A673 (cell line): ENCODE results near the gene DPH3. TPM values are rescaled to one million over a fixed set of nuclear protein-coding genes. Genes with fewer than 3 reads are reported as not detected.

Source experiments
- BruUV-seq: library from RNA; stranded (reverse); fragments of 400-500 nt; replicated peaks from 2 replicates; lab custom pipeline; 2021; lab: Mats Ljungman, UMichigan
- CTCF ChIA-PET: fragments of 300-600 bp; sonication (Branson Sonifier 250); formaldehyde crosslinking; loops from one replicate; lab custom pipeline; 2022; ENCODE audit warnings: antibody characterized with exemption; lab: Charles Lee
- POLR2A ChIA-PET: fragments of 300-600 bp; sonication (Branson Sonifier 250); formaldehyde crosslinking; loops from one replicate; lab custom pipeline; 2022; ENCODE audit warnings: antibody characterized with exemption; ENCODE audit not compliant: low non-redundant PET; lab: Charles Lee
- DNase-seq: peaks from one replicate; pipeline ENCODE4 v3.0.0-alpha.2; 2015; ENCODE audit warnings: low spot score
- H3K27ac ChIP-seq: fragments of 200-600 bp; sonication (generic); 2 replicates; pipeline ENCODE4 v1.5.1; 2016; ENCODE audit warnings: mixed run types, low read depth, mild to moderate bottlenecking, mixed read lengths, antibody characterized with exemption, low read length; ENCODE audit not compliant: poor library complexity, severe bottlenecking
- H3K27me3 ChIP-seq: fragments of 200-600 bp; sonication (generic); replicated peaks from 2 replicates; pipeline ENCODE4 v1.6.1; 2017; ENCODE audit warnings: mixed run types, low read depth, mild to moderate bottlenecking, mixed read lengths, antibody characterized with exemption, low read length; ENCODE audit not compliant: insufficient read depth, poor library complexity
- H3K36me3 ChIP-seq: fragments of 200-600 bp; sonication (generic); 2 replicates; pipeline ENCODE4 v1.6.1; 2016; ENCODE audit warnings: mixed run types, mild to moderate bottlenecking, mixed read lengths, antibody characterized with exemption, low read length; ENCODE audit not compliant: insufficient read depth, poor library complexity, severe bottlenecking
- H3K4me1 ChIP-seq: fragments of 200-600 bp; sonication (generic); 2 replicates; pipeline ENCODE4 v1.6.1; 2017; ENCODE audit warnings: mixed run types, mild to moderate bottlenecking, mixed read lengths, antibody characterized with exemption, low read length; ENCODE audit not compliant: insufficient read depth, poor library complexity, severe bottlenecking
- H3K4me3 ChIP-seq: fragments of 200-600 bp; sonication (generic); 2 replicates; pipeline ENCODE4 v1.5.1; 2016; ENCODE audit warnings: low read depth, mixed run types, mild to moderate bottlenecking, mixed read lengths, low read length; ENCODE audit not compliant: poor library complexity, severe bottlenecking
- H3K9me3 ChIP-seq: fragments of 200-600 bp; sonication (generic); 2 replicates; pipeline ENCODE4 v1.6.1; 2016; ENCODE audit warnings: mixed run types, low read depth, mild to moderate bottlenecking, mixed read lengths, antibody characterized with exemption, low read length; ENCODE audit not compliant: poor library complexity, severe bottlenecking
- CTCF ChIP-seq: fragments of 300-800, 200-600 bp; sonication (generic); conservative IDR thresholded peaks from 2 replicates; pipeline ENCODE4 v1.5.1; 2017; ENCODE audit warnings: low read depth, mild to moderate bottlenecking, antibody characterized with exemption, low read length, moderate library complexity, mixed read lengths
- EZH2 ChIP-seq: fragments of 200-600 bp; sonication (generic); IDR thresholded peaks from 2 replicates; pipeline ENCODE4 v1.6.1; 2017; ENCODE audit warnings: borderline replicate concordance, low read depth, mild to moderate bottlenecking, mixed read lengths, antibody characterized with exemption, low read length; ENCODE audit not compliant: poor library complexity, severe bottlenecking
- intact Hi-C: fragments of 100-400 bp; cut with micrococcal nuclease; formaldehyde crosslinking; loops from one replicate; pipeline ENCODE4 v1.10.0; 2022; ENCODE audit not compliant: unreplicated experiment
- total RNA-seq: library from RNA; stranded (reverse); gene quantifications from 2 replicates; pipeline ENCODE4 v1.2.3, GENCODE V29; 2021

DPH3 gene
- total RNA-seq, 1 experiment from 2014 or later = 26.4 TPM

GRCh38 chr3:16300307-16300706 is 35.6 kb upstream of the DPH3 start:
- TF ChIP-seq CTCF (no peak), EZH2 (no peak)
- intact Hi-C loops = no loop called here
- H3K4me1 ChIP-seq = no peaks in the 10 kb centered on the region
- H3K27me3 ChIP-seq = no peaks in the 10 kb centered on the region
- ChIA-PET POLR2A (no interaction called here), CTCF (no interaction called here)
- H3K27ac ChIP-seq = no peak overlapping the region
- DNase-seq = no peak
- BruUV-seq = no TSS peak
- peaks cover 22% of the 10 kb centered on the region for H3K36me3 ChIP-seq
- H3K9me3 ChIP-seq = no peaks in the 10 kb centered on the region
- H3K4me3 ChIP-seq = no peak overlapping the region

- Histone ChIP-seq H3K27ac (no peak overlapping the region), H3K9me3 (no peaks in the 10 kb centered on the region), H3K4me3 (no peak overlapping the region), H3K36me3 (peaks cover 27% of the 10 kb centered on the region), H3K4me1 (no peaks in the 10 kb centered on the region), H3K27me3 (no peaks in the 10 kb centered on the region)
- TF ChIP-seq CTCF (no peak), EZH2 (no peak)
- ChIA-PET POLR2A (no interaction called here), CTCF (no interaction called here)
- intact Hi-C loops = no loop called here
- no TSS peak for BruUV-seq
- DNase-seq = no peak
Measured at GRCh38 chr3:16299746-16300145, 35.0 kb upstream of the DPH3 start.

GRCh38 chr3:16298891-16299290 is 34.1 kb upstream of the DPH3 start:
- POLR2A ChIA-PET = no interaction called here
- intact Hi-C loops = no loop called here
- H3K27me3 ChIP-seq = no peaks in the 10 kb centered on the region

More at GRCh38 chr3:16298891-16299290, 34.1 kb upstream of the DPH3 start:
- CTCF ChIA-PET = no interaction called here
- no peak for DNase-seq
- H3K36me3 ChIP-seq = peaks cover 27% of the 10 kb centered on the region
- TF ChIP-seq CTCF = no peak
- no peak for TF ChIP-seq EZH2
- no TSS peak for BruUV-seq
- H3K27ac ChIP-seq = no peak overlapping the region
- no peaks in the 10 kb centered on the region for H3K9me3 ChIP-seq
- no peaks in the 10 kb centered on the region for H3K4me1 ChIP-seq
- H3K4me3 ChIP-seq = no peak overlapping the region
